GM10266 (cell line): ENCODE measurements around the gene KATNAL1.

Experiments used
- DNase-seq: peaks from one replicate; pipeline ENCODE4 v3.0.0; 2012; ENCODE audit errors: extremely low spot score
- CTCF ChIP-seq: IDR thresholded peaks from 2 replicates; pipeline ENCODE4 v1.5.1; 2012; ENCODE audit warnings: mild to moderate bottlenecking, low read depth; ENCODE audit not compliant: control insufficient read depth, insufficient read depth; ENCODE audit errors: missing control alignments

Gene KATNAL1

GRCh38 chr13:30247406-30247805 lies 59.9 kb downstream of the KATNAL1 start:
- TF ChIP-seq CTCF: no peak
- no peak for DNase-seq

- no peak for DNase-seq
- no peak for TF ChIP-seq CTCF
Measured at GRCh38 chr13:30241532-30241931, 65.8 kb downstream of the KATNAL1 start.

- DNase-seq: no peak
- no peak for TF ChIP-seq CTCF
Measured at GRCh38 chr13:30240608-30241007, 66.7 kb downstream of the KATNAL1 start.

- no peak for TF ChIP-seq CTCF
- no peak for DNase-seq
Measured at GRCh38 chr13:30235216-30235615, 72.1 kb downstream of the KATNAL1 start.

- DNase-seq: no peak
- no peak for TF ChIP-seq CTCF
Measured at GRCh38 chr13:30234619-30235162, 72.7 kb downstream of the KATNAL1 start.

- TF ChIP-seq CTCF: no peak
- no peak for DNase-seq
Measured at GRCh38 chr13:30224732-30225131, 82.6 kb downstream of the KATNAL1 start.

- DNase-seq: no peak
- no peak for TF ChIP-seq CTCF
Measured at GRCh38 chr13:30222254-30222653, 85.1 kb downstream of the KATNAL1 start.
